Measurements from ENCODE around the gene PANX2.

- no peak for TF ChIP-seq POLR2A (IDR thresholded peaks at IDR 0.05; ENCODE audit: low read length)
- TF ChIP-seq GATA1 (IDR thresholded peaks at IDR 0.05; ENCODE audit: low read depth, low read length), result no peak
Measured at GRCh38 chr22:50173983-50174355, 3.4 kb downstream of the PANX2 start.

All from erythroblast (primary cell).